ENCODE data around the gene ZDHHC11B. TPM values are rescaled to one million over a fixed set of nuclear protein-coding genes. Genes with fewer than 3 reads are reported as not detected.
"Not testable (repeated sequence)": the region's sequence is repeated elsewhere in the genome, so short reads cannot be mapped to it uniquely, and the experiment has no call there.

ZDHHC11B gene
- total RNA-seq, 1 donor from 2014 or later: 0.64 TPM

- Histone ChIP-seq H3K27me3 (no peaks in the 10 kb centered on the region), H3K36me3 (no peaks in the 10 kb centered on the region), H3K27ac (no peak overlapping the region), H3K4me3 (no peak overlapping the region), H3K4me1 (no peaks in the 10 kb centered on the region), H3K9me3 (no peaks in the 10 kb centered on the region)
- no peak for TF ChIP-seq CTCF (IDR thresholded peaks at IDR 0.05)
- no peak for DNase-seq (ENCODE audit: low spot score in 2 of 2)
- intact Hi-C loops (cut with DNase I): no loop called here
Measured at GRCh38 chr5:815449-815848, 30.9 kb upstream of the ZDHHC11B start.

DNA sequence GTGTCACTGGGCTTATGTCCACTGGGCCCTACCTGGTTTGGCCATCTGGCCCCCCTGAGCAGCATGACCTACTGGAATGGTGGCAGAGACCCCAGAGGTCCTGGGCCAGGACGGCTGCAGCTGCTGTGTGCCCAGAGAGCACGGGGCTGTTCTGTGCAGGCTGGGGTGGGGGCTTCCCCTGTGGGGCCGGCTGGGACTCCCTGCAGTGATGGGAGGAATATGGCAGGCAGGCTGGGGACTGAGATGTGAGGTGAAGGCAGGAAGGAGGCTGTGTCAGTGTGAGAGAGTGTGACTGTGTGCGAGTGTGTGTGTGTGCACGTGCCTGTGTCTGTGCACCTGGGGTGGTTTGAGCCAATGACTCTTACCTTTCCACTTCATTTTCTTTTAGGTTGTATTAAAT is 29.0 kb upstream of the ZDHHC11B start:
- H3K9me3 ChIP-seq; H3K4me3 ChIP-seq; H3K36me3 ChIP-seq; H3K4me1 ChIP-seq; H3K27me3 ChIP-seq; intact Hi-C loops (cut with DNase I); H3K27ac ChIP-seq; DNase-seq (ENCODE audit: low spot score in 2 of 2): not testable (repeated sequence)

GRCh38 chr5:811384-811783 is 26.9 kb upstream of the ZDHHC11B start:
- DNase-seq (ENCODE audit: low spot score in 2 of 2); H3K4me1 ChIP-seq; H3K9me3 ChIP-seq; H3K27ac ChIP-seq; H3K4me3 ChIP-seq; intact Hi-C loops (cut with DNase I); H3K36me3 ChIP-seq; H3K27me3 ChIP-seq: not testable (repeated sequence)

GRCh38 chr5:807719-808514 is 23.4 kb upstream of the ZDHHC11B start:
- DNase-seq (ENCODE audit: low spot score in 2 of 2); H3K27ac ChIP-seq; H3K4me3 ChIP-seq; H3K9me3 ChIP-seq; H3K4me1 ChIP-seq; H3K27me3 ChIP-seq; intact Hi-C loops (cut with DNase I); H3K36me3 ChIP-seq: not testable (repeated sequence)

DNA sequence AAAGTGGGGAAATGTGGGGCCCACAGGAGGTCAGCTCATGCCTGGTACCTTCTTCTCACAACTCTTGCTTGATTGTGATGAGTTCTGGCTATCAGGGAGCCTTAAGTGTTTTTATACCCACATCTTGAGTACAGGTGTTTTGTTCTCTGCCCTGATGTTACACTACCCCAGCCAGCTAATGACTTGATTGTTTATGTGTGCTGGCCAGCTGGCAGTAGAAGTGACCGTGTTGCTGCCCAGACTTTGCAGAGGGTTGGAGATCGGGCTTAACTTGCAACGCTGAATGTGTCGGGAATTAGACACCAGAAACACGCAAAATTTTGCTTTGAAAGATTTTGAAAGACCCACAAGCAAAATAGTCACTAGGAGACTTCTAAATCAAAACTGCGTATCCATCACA is 16.9 kb upstream of the ZDHHC11B start:
- H3K4me1 ChIP-seq: no peaks in the 10 kb centered on the region
- H3K36me3 ChIP-seq: no peaks in the 10 kb centered on the region
- H3K27ac ChIP-seq: no peak overlapping the region
- H3K9me3 ChIP-seq: peaks cover 4 to 5% of the 10 kb centered on the region in 2 donors
- intact Hi-C loops (cut with DNase I): no loop called here
- no peaks in the 10 kb centered on the region for H3K27me3 ChIP-seq
- no peak overlapping the region for H3K4me3 ChIP-seq
- DNase-seq (ENCODE audit: low spot score in 2 of 2): no peak
- no peak for TF ChIP-seq CTCF (IDR thresholded peaks at IDR 0.05)

DNA sequence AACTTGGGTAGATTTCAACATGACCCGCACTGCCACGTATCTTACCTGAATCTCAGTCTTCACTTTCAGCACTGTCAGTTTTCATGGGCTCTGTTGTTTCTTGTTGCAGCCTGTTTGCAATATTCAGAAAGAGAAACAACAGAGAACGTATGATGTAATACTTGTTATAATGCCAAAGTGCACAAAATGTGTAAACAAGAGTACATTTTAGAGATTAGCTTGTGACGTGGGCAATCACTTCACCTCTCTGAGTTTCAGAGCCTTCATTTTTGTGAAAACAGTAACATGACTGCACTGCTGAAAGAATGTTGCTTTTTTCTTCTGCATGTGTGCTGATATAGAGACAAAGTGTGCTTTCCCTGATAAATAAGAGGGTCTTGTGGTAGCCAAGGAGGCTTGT is 16.5 kb upstream of the ZDHHC11B start:
- H3K27ac ChIP-seq; intact Hi-C loops (cut with DNase I); H3K36me3 ChIP-seq; H3K4me1 ChIP-seq; H3K9me3 ChIP-seq; H3K27me3 ChIP-seq; H3K4me3 ChIP-seq; DNase-seq (ENCODE audit: low spot score in 2 of 2): not testable (repeated sequence)

DNA sequence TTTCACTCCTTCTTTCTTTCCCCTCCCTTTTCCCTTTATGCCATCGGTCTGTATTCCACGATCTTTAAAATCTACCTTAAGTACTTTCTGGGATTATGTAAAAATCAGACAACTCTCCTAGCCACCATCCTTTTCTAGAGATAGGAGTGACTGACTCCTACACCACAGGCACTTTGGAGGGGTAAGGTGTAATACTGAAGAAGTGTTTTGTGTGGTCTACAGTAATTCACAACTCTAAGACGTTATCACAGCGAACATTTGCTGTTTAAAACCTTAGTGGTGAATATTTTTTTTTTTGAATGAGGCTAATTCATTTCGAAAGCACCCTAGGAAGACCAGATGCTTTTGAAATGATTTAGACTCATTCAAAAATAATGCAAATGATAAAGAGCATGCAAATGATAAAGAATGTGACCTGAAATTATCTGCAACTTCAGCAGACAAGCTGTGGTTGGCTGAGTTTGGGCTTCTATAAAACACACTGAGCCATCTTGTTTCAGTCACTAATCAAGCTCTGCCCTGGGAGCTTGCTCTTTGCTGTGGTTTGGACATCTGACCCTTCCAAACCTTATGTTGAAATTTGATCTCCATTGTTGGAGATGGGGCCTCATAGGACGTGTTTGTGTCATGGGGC is 14.1 kb upstream of the ZDHHC11B start:
- intact Hi-C loops (cut with DNase I): not testable (repeated sequence)

DNA sequence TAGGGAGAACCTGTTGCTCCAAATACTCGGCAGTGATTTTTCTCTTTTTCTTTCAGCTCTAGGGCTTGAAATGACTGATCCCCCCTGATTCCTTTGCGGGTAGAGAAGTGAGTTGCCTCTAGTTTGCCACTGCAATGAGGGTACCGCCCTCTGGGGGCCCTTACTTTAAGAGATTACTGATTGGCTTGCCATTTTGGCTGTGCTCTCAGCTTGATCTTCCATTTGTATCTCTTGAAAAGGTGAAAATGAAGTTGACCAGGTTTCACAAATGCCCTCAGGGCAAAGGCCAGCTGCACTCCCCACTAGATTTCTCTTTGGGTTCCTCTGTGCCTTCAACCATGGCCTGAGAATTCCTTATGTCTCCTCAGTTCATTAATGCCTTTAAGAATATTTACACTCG is 13.5 kb upstream of the ZDHHC11B start:
- H3K36me3 ChIP-seq; H3K27ac ChIP-seq; H3K4me1 ChIP-seq; intact Hi-C loops (cut with DNase I); DNase-seq (ENCODE audit: low spot score in 2 of 2); H3K9me3 ChIP-seq; H3K27me3 ChIP-seq; H3K4me3 ChIP-seq: not testable (repeated sequence)

More for the DNA sequence above, 14.1 kb upstream of the ZDHHC11B start:
- not testable (repeated sequence) for H3K4me3 ChIP-seq; H3K4me1 ChIP-seq; H3K9me3 ChIP-seq; H3K36me3 ChIP-seq; H3K27me3 ChIP-seq; H3K27ac ChIP-seq; DNase-seq (ENCODE audit: low spot score in 2 of 2)

GRCh38 chr5:795873-796272 is 11.3 kb upstream of the ZDHHC11B start:
- intact Hi-C loops (cut with DNase I): not testable (repeated sequence)

GRCh38 chr5:794948-795347 is 10.4 kb upstream of the ZDHHC11B start:
- H3K4me3 ChIP-seq; H3K4me1 ChIP-seq; H3K36me3 ChIP-seq; intact Hi-C loops (cut with DNase I); DNase-seq (ENCODE audit: low spot score in 2 of 2); H3K27me3 ChIP-seq; H3K27ac ChIP-seq: not testable (repeated sequence)
- peaks cover 0 to 23% of the 10 kb centered on the region in 2 donors for H3K9me3 ChIP-seq

More at GRCh38 chr5:795873-796272, 11.3 kb upstream of the ZDHHC11B start:
- H3K4me3 ChIP-seq; H3K4me1 ChIP-seq; H3K36me3 ChIP-seq; H3K27me3 ChIP-seq; H3K27ac ChIP-seq; DNase-seq (ENCODE audit: low spot score in 2 of 2): not testable (repeated sequence)
- H3K9me3 ChIP-seq: peaks cover 0 to 15% of the 10 kb centered on the region in 2 donors

GRCh38 chr5:788703-789102 is 4.2 kb upstream of the ZDHHC11B start:
- intact Hi-C loops (cut with DNase I): loop anchor here (10.0 kb wide), 1 partner anchor 114 kb away; no protein-coding TSS in a partner anchor
- not testable (repeated sequence) for H3K4me1 ChIP-seq; DNase-seq (ENCODE audit: low spot score in 2 of 2); H3K27me3 ChIP-seq; H3K4me3 ChIP-seq; H3K27ac ChIP-seq; H3K36me3 ChIP-seq
- H3K9me3 ChIP-seq: peaks cover 0 to 23% of the 10 kb centered on the region in 2 donors

DNA sequence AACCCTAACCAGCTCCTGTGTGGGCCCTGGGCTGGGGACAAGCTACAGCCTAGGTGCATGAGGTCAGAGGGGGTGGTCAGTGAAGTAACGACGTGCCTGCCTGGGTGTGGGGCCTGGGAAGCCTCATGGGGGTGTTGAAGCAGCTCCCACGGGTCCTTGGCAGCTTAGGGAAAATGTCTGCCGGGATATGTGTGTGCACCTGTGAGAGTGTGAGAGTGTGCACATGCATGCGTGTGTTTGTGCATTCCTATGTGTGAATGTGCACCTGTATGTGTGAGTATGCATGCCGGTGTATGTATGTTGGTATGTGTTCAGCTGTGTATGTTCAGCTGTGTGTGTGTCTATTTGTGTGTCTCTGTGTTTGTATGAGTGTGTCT is 3.3 kb upstream of the ZDHHC11B start:
- H3K4me1 ChIP-seq; H3K27ac ChIP-seq; H3K4me3 ChIP-seq; H3K36me3 ChIP-seq; H3K27me3 ChIP-seq; DNase-seq (ENCODE audit: low spot score in 2 of 2): not testable (repeated sequence)
- intact Hi-C loops (cut with DNase I): loop anchor here (10.0 kb wide), 1 partner anchor 113 kb away; no protein-coding TSS in a partner anchor
- peaks cover 0 to 15% of the 10 kb centered on the region in 2 donors for H3K9me3 ChIP-seq

Data from ascending aorta (tissue), 2 donors.